ENCODE measurements around the gene POLR3K.
"Not testable (repeated sequence)": the region's sequence is repeated elsewhere in the genome, so short reads cannot be mapped to it uniquely, and the experiment has no call there.

POLR3K gene

GRCh38 chr16:42069-42457 lies 11.3 kb downstream of the POLR3K start:
- no peak for DNase-seq

GRCh38 chr16:41439-42068 lies 11.9 kb downstream of the POLR3K start:
- no peak for DNase-seq

- peak; percentile 44 for DNase-seq
These were observed 14.2 kb downstream of the POLR3K start for GRCh38 chr16:38941-39892.

- DNase-seq: not testable (repeated sequence)
These were observed 15.2 kb downstream of the POLR3K start for GRCh38 chr16:38206-38605.

- no peak for DNase-seq
These were observed 15.9 kb downstream of the POLR3K start for GRCh38 chr16:37511-37910.

- no peak for DNase-seq
These were observed 16.9 kb downstream of the POLR3K start for GRCh38 chr16:36336-36984.

- DNase-seq: no peak
These were observed 17.6 kb downstream of the POLR3K start for GRCh38 chr16:35678-36305.

GRCh38 chr16:35011-35677 lies 18.3 kb downstream of the POLR3K start:
- no peak for DNase-seq

GRCh38 chr16:34648-34987 lies 18.8 kb downstream of the POLR3K start:
- no peak for DNase-seq

GRCh38 chr16:33877-34647 lies 19.3 kb downstream of the POLR3K start:
- no peak for DNase-seq

GRCh38 chr16:33154-33876 lies 20.1 kb downstream of the POLR3K start:
- DNase-seq: not testable (repeated sequence)

GRCh38 chr16:30627-31026 lies 22.8 kb downstream of the POLR3K start:
- DNase-seq: not testable (repeated sequence)

- DNase-seq: not testable (repeated sequence)
These were observed 27.5 kb downstream of the POLR3K start for GRCh38 chr16:25926-26348.

- DNase-seq: not testable (repeated sequence)
These were observed 29.3 kb downstream of the POLR3K start for GRCh38 chr16:24151-24550.

GRCh38 chr16:20886-21285 lies 32.5 kb downstream of the POLR3K start:
- not testable (repeated sequence) for DNase-seq

GRCh38 chr16:17062-17765 lies 36.2 kb downstream of the POLR3K start:
- not testable (repeated sequence) for DNase-seq

- DNase-seq: peak; percentile 83
These were observed 42.6 kb downstream of the POLR3K start for GRCh38 chr16:10772-11171.

GRCh38 chr16:9903-10665 lies 43.3 kb downstream of the POLR3K start:
- DNase-seq: no peak
